ELR (cell line): ENCODE measurements around the gene NLRP10.
A peak's percentile ranks its signal among the peaks of the same experiment; 100 is the strongest.

Source experiments
- DNase-seq: peaks from one replicate; pipeline ENCODE4 v3.0.0-alpha.2; 2015; ENCODE audit warnings: low read depth

Gene NLRP10

GRCh38 chr11:7974668-7975067, 9.4 kb upstream of the NLRP10 start:
- DNase-seq: peak; percentile 10

GRCh38 chr11:7973011-7973410, 7.8 kb upstream of the NLRP10 start:
- DNase-seq: peak; percentile 40

- DNase-seq: no peak
Observed at GRCh38 chr11:7971846-7972245, 6.6 kb upstream of the NLRP10 start.

- peak; percentile 49 for DNase-seq
Observed at GRCh38 chr11:7969756-7970646, 4.8 kb upstream of the NLRP10 start.

GRCh38 chr11:7968686-7969085, 3.4 kb upstream of the NLRP10 start:
- peak; percentile 25 for DNase-seq

DNA sequence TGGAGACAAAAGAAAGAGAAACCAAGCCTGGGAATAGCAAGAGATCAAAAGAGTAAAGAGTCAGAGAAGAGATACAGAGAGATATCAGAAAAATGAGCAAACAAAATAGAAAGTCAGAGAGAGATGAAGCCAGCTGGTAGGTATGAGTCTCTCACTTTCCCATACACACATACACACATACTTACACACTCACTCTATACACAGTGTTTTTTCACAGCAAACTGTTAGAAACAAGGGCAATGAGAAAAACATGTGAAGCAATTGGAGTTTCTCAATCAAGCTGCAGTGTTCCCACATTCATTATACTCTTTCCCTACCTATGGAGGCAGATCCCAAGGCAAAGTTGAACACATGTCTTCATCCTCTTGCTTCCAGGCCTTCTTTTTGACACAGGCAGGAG, 2.6 kb upstream of the NLRP10 start:
- DNase-seq: no peak

DNA sequence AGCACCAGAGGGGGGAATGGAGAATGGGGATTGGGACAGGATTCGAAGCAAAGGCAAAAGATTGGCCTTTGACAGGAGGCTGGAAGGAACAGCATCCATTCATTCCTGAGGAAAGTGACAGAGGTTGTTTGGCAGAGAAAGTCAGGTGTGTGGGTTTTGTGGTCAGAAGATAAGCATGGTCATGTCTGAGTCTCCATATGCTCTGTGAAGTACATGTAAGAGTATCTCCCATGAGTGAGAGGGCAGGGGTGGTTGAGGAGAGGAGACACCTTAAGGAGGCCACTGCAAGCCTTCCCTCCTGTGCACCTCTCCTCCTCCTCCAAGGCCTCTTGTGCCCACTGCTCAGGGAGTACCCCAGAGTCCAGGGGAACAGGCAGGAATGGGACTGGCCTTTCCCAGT, 1.9 kb upstream of the NLRP10 start:
- peak; percentile 10 for DNase-seq

GRCh38 chr11:7964873-7965272, 374 bp downstream of the NLRP10 start:
- DNase-seq: peak; percentile 61

- DNase-seq: no peak
Observed at GRCh38 chr11:7964261-7964660, 986 bp downstream of the NLRP10 start.

- no peak for DNase-seq
Observed at GRCh38 chr11:7955191-7955590, 10.1 kb downstream of the NLRP10 start.

GRCh38 chr11:7949934-7950333, 15.3 kb downstream of the NLRP10 start:
- no peak for DNase-seq

DNA sequence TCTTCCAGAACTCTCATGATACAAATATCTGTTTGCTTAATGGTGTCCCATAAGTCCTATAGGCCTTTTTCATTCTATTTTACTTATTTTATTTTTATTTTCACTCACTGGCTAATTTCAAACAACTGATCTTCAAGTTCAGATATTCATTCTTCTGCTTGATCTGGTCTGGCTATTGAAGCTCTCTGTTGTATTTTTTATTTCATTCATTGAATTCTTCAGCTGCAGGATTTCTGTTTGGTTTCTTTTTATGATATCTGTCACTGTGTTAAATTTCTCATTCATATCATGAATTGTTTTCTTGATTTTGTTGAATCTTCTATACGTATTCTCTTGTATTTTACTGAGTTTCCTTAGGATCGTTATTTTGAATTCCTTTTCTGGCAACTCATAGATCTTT, 21.1 kb downstream of the NLRP10 start:
- no peak for DNase-seq

- DNase-seq: no peak
Observed at GRCh38 chr11:7941608-7942007, 23.6 kb downstream of the NLRP10 start, which contains the start of gene OR10A3. OR10A3 (minus strand) TSS chr11:7941708; CDS start chr11:7939520, 2,188 bp downstream.

- DNase-seq: no peak
Observed at GRCh38 chr11:7941146-7941545, 24.1 kb downstream of the NLRP10 start.

GRCh38 chr11:7936615-7937014, 28.6 kb downstream of the NLRP10 start:
- DNase-seq: no peak

DNA sequence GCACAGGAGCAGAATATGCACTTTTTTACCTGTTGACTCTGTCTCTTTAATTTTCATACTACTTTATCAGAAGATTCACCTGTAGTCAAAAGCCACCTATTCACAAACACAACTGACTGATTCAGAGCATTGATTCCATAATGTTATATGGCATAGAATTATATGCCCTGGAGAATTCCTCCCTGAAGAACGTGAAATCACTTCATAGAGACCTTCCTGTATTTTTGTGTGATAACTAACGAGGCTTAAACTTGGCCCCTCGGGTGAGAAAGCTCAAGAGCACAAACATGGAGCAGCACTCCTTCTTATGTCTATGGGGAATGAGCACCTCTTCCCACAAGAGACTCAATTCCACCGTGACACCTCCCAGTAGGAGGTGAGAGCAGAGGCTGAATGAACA, 34.1 kb downstream of the NLRP10 start, which contains the start of gene OR10A6:
TSS of gene OR10A6 (minus strand) at position 101 of the 400 bp plus-strand sequence. CDS start 2,606 bp downstream, outside the sequence.
- no peak for DNase-seq

GRCh38 chr11:7927635-7928034, 37.6 kb downstream of the NLRP10 start:
- DNase-seq: peak; percentile 71

DNA sequence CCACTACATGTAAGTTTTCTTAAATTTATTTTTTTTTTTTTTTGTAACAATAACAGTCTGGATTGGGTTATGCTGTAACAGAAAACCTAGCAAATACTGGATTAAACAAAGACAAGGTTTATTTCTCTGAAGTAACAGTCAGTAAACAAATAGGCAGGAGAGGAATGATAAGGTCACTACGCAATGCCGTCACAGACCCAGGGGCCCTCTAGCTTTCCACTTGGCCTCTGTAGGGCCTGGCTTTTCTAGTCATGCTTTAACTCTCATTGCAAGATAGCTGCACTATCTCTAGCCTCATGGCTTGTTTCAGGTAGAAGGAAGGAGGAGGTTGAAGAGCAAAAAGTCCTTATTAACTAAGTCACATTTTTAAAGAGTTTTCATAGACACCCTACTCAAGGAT, 40.7 kb downstream of the NLRP10 start:
- no peak for DNase-seq

- DNase-seq: no peak
Observed at GRCh38 chr11:7918141-7918540, 47.1 kb downstream of the NLRP10 start.
